Endothelial cell of umbilical vein (primary cell): ENCODE data around the gene PCDHGA6. TPM values are rescaled to one million over a fixed set of nuclear protein-coding genes. Genes with fewer than 3 reads are reported as not detected.

Experiments used
- BruUV-seq: library from RNA; stranded (reverse); fragments of 400-500 nt; replicated peaks from 2 replicates; lab custom pipeline; 2021; lab: Mats Ljungman, UMichigan
- CTCF ChIA-PET: fragments of 300-600, 350-600 bp; sonication (Branson Sonifier 250); formaldehyde crosslinking; loops from one replicate; lab custom pipeline; 2021; ENCODE audit warnings: antibody characterized with exemption, inconsistent platforms; lab: Charles Lee
- POLR2A ChIA-PET: fragments of 300-600, 350-600 bp; sonication (Branson Sonifier 250); formaldehyde crosslinking; loops from one replicate; lab custom pipeline; 2021; ENCODE audit warnings: antibody characterized with exemption, inconsistent platforms; lab: Charles Lee
- DNase-seq: peaks from one replicate; pipeline ENCODE4 v3.0.0-alpha.2; 2011; ENCODE audit warnings: low read depth, low spot score
- FAIRE-seq: peaks from 2 replicates; lab custom pipeline; 2011; peaks lifted over from hg19 to GRCh38; lab: Jason Lieb, UNC
- H2AFZ ChIP-seq: 2 replicates; pipeline ENCODE4 v1.6.0; 2012; ENCODE audit warnings: low read depth, low read length, control low read depth, inconsistent platforms
- H3K27ac ChIP-seq: 2 replicates; pipeline ENCODE4 v1.5.1; 2011; ENCODE audit warnings: low read depth, mild to moderate bottlenecking, control low read depth, low read length, moderate library complexity; ENCODE audit not compliant: insufficient read depth
- H3K27me3 ChIP-seq, 2 experiments: 2 replicates each; pipeline versions ENCODE4 v1.6.0 to v1.6.1; 2011; ENCODE audit warnings: low read length in 2 of 2, mixed read lengths in 1 of 2; ENCODE audit not compliant: control insufficient read depth in 2 of 2, insufficient read depth in 2 of 2
- H3K36me3 ChIP-seq, 2 experiments: 2 replicates in 1 of 2; 3 replicates in 1 of 2; pipeline ENCODE4 v1.5.1; 2011; ENCODE audit warnings: low read length in 2 of 2, mild to moderate bottlenecking in 1 of 2, moderate library complexity in 1 of 2; ENCODE audit not compliant: control insufficient read depth in 2 of 2, insufficient read depth in 2 of 2; ENCODE audit errors: extremely low read depth in 1 of 2
- H3K4me1 ChIP-seq: 3 replicates; pipeline ENCODE4 v1.5.1; 2011; ENCODE audit warnings: mild to moderate bottlenecking, low read length; ENCODE audit not compliant: control insufficient read depth, insufficient read depth; ENCODE audit errors: extremely low read depth
- H3K4me2 ChIP-seq: 2 replicates; pipeline ENCODE4 v1.6.1; 2011; ENCODE audit warnings: low read length, control low read depth, mixed read lengths; ENCODE audit not compliant: insufficient read depth
- H3K4me3 ChIP-seq, 3 experiments: fragments of 200-600 bp in 1 of 3; sonication (generic), shearing (Covaris generic) in 1 of 3; replicated peaks in 1 of 3; 2 replicates each; pipeline ENCODE4 v1.5.1; 2011 to 2016; ENCODE audit warnings: control low read depth in 3 of 3, low read length in 3 of 3, mild to moderate bottlenecking in 2 of 3, inconsistent platforms in 1 of 3, low read depth in 1 of 3, moderate library complexity in 1 of 3; ENCODE audit not compliant: insufficient read depth in 1 of 3
- H3K79me2 ChIP-seq: 2 replicates; pipeline ENCODE4 v1.6.0; 2012; ENCODE audit warnings: low read length, inconsistent platforms; ENCODE audit not compliant: control insufficient read depth, insufficient read depth
- H3K9ac ChIP-seq: replicated peaks from 2 replicates; pipeline ENCODE3; 2011; ENCODE audit warnings: low read length, control low read depth; ENCODE audit not compliant: insufficient read depth; ENCODE audit errors: extremely low read depth
- H3K9me1 ChIP-seq: replicated peaks from 3 replicates; pipeline ENCODE4 v1.6.0; 2011; ENCODE audit warnings: mild to moderate bottlenecking, low read length; ENCODE audit not compliant: control insufficient read depth, insufficient read depth; ENCODE audit errors: extremely low read depth
- H3K9me3 ChIP-seq: replicated peaks from 2 replicates; pipeline ENCODE4 v1.5.1; 2012; ENCODE audit warnings: low read length, inconsistent platforms; ENCODE audit not compliant: control insufficient read depth, insufficient read depth
- H4K20me1 ChIP-seq: replicated peaks from 2 replicates; pipeline ENCODE3; 2011; ENCODE audit warnings: mild to moderate bottlenecking, low read length; ENCODE audit not compliant: control insufficient read depth, insufficient read depth; ENCODE audit errors: extremely low read depth
- CTCF ChIP-seq, 2 donors: IDR thresholded peaks; 1 replicate in 1 of 2; 2 replicates in 1 of 2; pipeline ENCODE4 v1.5.1; 2011; ENCODE audit warnings: low read length in 2 of 2, mild to moderate bottlenecking in 2 of 2, moderate library complexity in 2 of 2, control low read depth in 1 of 2, inconsistent platforms in 1 of 2, low read depth in 1 of 2; ENCODE audit not compliant: insufficient read depth in 1 of 2; ENCODE audit errors: extremely low read depth in 1 of 2
- EZH2 ChIP-seq: IDR thresholded peaks from 2 replicates; pipeline ENCODE4 v1.6.1; 2012; ENCODE audit warnings: borderline replicate concordance, low read depth, mild to moderate bottlenecking, moderate library complexity, low read length, inconsistent platforms; ENCODE audit not compliant: severe bottlenecking
- JUN ChIP-seq: IDR thresholded peaks from 2 replicates; pipeline ENCODE4 v1.6.1; 2011; ENCODE audit warnings: borderline replicate concordance, low read depth; ENCODE audit not compliant: insufficient read length, insufficient read depth
- MAX ChIP-seq: IDR thresholded peaks from 2 replicates; pipeline ENCODE4 v1.6.1; 2011; ENCODE audit not compliant: insufficient read depth, insufficient read length
- MYC ChIP-seq: IDR thresholded peaks from one replicate; pipeline ENCODE4 v1.6.1; 2011; ENCODE audit warnings: mild to moderate bottlenecking, low read depth, low read length
- POLR2AphosphoS5 ChIP-seq: IDR thresholded peaks from 2 replicates; pipeline ENCODE4 v1.6.1; 2012; ENCODE audit warnings: low read depth, mild to moderate bottlenecking, control low read depth, low read length, moderate library complexity; ENCODE audit not compliant: insufficient read depth
- dilution Hi-C: fragments of 300-500 bp; cut with MboI; formaldehyde crosslinking; loops from one replicate; pipeline ENCODE4 v1.15.0; 2019; ENCODE audit warnings: low sequenced_read_pairs; ENCODE audit not compliant: extremely low pct_ligation_motif_present
- intact Hi-C: fragments of 100-400 bp; cut with micrococcal nuclease; formaldehyde crosslinking; loops from one replicate; pipeline ENCODE4 v1.10.0; 2022
- polyA plus RNA-seq, 4 experiments: library from polyadenylated mRNA; depleted of rRNA in 3 of 4; stranded (reverse) in 3 of 4; unstranded in 1 of 4; fragments of >200 nt; gene quantifications; 2 replicates each; pipeline versions ENCODE4 v1.2.1 to v1.2.3, GENCODE V29; 2011 to 2012; ENCODE audit warnings: missing spikeins in 1 of 4
- total RNA-seq: library from RNA; stranded (reverse); gene quantifications from 2 replicates; pipeline ENCODE4 v1.2.3, GENCODE V29; 2021

The PCDHGA6 gene
- total and polyA plus RNA-seq, 2 donors (not counting 3 experiments of a cell fraction or from before 2014, with no cell fraction given): 2.6 to 2.7 TPM

GRCh38 chr5:141412854-141413539 is 39.3 kb downstream of the PCDHGA6 start, which contains the start of gene PCDHGA10:
TSS of gene PCDHGA10 (plus strand) at chr5:141412987. CDS start at chr5:141413176, 189 bp downstream.
- dilution Hi-C loops: no loop called here
- Histone ChIP-seq H3K9me3 (no peaks in the 10 kb centered on the region), H3K9me1 (no peaks in the 10 kb centered on the region), H3K9ac (peak within 1 kb of the TSS; percentile 38), H3K79me2 (no peaks in the 10 kb centered on the region), H3K36me3 (no peaks in the 10 kb centered on the region), H3K4me3 (peak within 1 kb of the TSS; percentile 14 to 72 (median 34)), H2AFZ (peak within 1 kb of the TSS; percentile 27), H3K27ac (no peak within 1 kb of the TSS), H3K4me1 (peaks cover 6% of the 10 kb centered on the region), H3K27me3 (peaks cover 48 to 84% of the 10 kb centered on the region in 2 experiments), H3K4me2 (peak within 1 kb of the TSS; percentile 77), H4K20me1 (peaks cover 5% of the 10 kb centered on the region)
- BruUV-seq: TSS peak; percentile 14
- DNase-seq: peak; percentile 72
- CTCF ChIA-PET: interaction anchor here (0.6 to 11.3 kb wide), 36 partner anchors 8 to 190 kb away, joined by 3 to 335 read pairs (median 8); partner anchors contain the start of genes PCDHB14, PCDHGA1, PCDHGA11 and PCDHGA12
- FAIRE-seq: peak; percentile 92
- peak; percentile 43 for TF ChIP-seq EZH2
- peak; percentile 58 to 76 for TF ChIP-seq CTCF (IDR thresholded peaks at IDR 0.05; ENCODE audit: extremely low read depth in 1 of 2, insufficient read depth in 1 of 2, low read depth in 1 of 2, low read length in 2 of 2)
- TF ChIP-seq MYC: no peak
- TF ChIP-seq POLR2AphosphoS5: no peak
- TF ChIP-seq JUN: no peak
- TF ChIP-seq MAX: no peak
- POLR2A ChIA-PET: interaction anchor here (1.0 to 1.4 kb wide), 3 partner anchors 17 to 144 kb away, joined by 3 to 6 read pairs (median 3); partner anchors contain the start of gene PCDHGA12
- intact Hi-C loops: no loop called here
